22Rv1 (cell line): ENCODE data around the gene ETV1.

ENCODE experiments used
- H3K27ac ChIP-seq: fragments of 450-650 bp; 2 replicates; pipeline ENCODE4 v1.5.1; 2017
- CTCF ChIP-seq: fragments of 450-650 bp; IDR thresholded peaks from 2 replicates; pipeline ENCODE4 v1.5.1; 2017; ENCODE audit warnings: mild to moderate bottlenecking
- ZFX ChIP-seq: fragments of 450-650 bp; IDR thresholded peaks from 2 replicates; pipeline ENCODE4 v1.6.1; 2017; ENCODE audit warnings: antibody characterized with exemption, borderline replicate concordance

Gene ETV1

DNA sequence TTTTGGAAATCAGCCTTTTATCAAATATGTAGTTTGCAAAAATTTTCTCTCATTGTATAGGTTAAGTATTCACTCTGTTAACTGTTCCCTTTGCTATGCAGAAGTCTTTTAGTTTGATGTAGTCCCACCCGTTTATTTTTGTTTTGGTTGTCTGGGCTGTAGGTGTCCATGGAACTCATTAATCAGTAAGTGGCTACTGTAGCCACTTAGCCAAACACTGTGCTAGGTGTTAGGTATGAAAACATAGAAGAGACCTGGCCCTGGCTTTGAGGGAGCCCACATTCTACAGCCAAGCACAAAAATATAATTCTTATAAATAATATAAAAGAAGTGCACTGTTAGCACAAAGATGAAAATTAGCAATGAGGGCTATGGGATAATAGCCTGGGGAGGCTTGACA lies 133.5 kb downstream of the ETV1 start:
- no peak overlapping the region for H3K27ac ChIP-seq
- TF ChIP-seq CTCF = no peak
- no peak for TF ChIP-seq ZFX

- TF ChIP-seq ZFX (no peak), CTCF (no peak)
- no peak overlapping the region for H3K27ac ChIP-seq
Observed at GRCh38 chr7:13852281-13852968, 137.0 kb downstream of the ETV1 start.

GRCh38 chr7:13851736-13852135 lies 137.7 kb downstream of the ETV1 start:
- TF ChIP-seq CTCF (no peak), ZFX (no peak)
- no peak overlapping the region for H3K27ac ChIP-seq

DNA sequence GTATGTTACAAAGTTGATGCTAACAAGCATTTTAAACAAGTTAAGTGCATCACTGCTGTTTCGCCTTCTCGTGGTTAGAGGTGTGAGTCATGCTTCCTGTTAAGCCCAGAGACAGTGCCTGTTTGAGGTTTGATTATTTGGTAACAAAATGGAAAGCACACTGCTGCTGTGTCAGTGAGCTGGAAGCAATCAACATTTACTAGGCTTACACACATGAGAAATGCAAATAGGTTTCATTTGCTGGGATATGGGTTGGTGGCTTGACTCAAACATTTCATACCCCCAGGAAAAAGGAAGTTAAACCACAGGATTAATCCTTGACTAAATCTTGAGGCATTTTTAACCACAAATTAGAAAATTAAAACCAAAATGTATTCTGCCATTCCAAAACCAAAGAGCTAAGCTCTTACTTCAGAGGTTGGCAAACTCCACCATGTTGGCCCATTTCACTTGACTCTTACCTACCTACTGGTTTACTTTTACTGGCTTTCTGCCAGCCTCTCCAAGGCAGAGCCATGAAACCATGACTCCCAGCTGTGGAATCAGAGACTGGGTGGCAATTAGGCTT lies 139.2 kb downstream of the ETV1 start:
- TF ChIP-seq ZFX = no peak
- no peak for TF ChIP-seq CTCF
- H3K27ac ChIP-seq = no peak overlapping the region

GRCh38 chr7:13849163-13849892 lies 140.1 kb downstream of the ETV1 start:
- TF ChIP-seq ZFX (no peak), CTCF (no peak)
- H3K27ac ChIP-seq = no peak overlapping the region

DNA sequence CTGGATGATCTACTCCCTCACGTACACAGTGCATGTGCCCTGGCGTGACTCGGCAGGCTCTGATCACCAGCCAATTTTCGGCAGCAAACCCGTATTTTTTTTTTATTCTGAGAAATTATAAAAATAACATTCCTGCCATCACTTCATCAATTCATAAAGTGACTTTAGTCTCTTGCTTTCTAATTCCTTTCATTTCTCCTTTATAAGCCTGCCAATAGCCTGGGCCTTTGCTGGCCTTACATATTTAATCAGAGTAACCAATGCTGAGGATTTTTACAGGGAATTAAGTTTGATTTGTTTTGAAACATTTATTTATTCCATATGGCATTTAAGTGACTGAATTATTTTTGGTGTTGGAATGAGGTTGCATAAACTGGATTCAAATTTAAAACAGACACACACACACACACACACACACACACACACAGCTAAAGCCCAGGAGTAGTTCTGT lies 140.8 kb downstream of the ETV1 start:
- H3K27ac ChIP-seq = no peak overlapping the region
- TF ChIP-seq ZFX = no peak
- no peak for TF ChIP-seq CTCF

- TF ChIP-seq ZFX (no peak), CTCF (no peak)
Observed at GRCh38 chr7:13846386-13846785, 143.1 kb downstream of the ETV1 start.

More at GRCh38 chr7:13846386-13846785, 143.1 kb downstream of the ETV1 start:
- no peak overlapping the region for H3K27ac ChIP-seq
